H9 (cell line): ENCODE measurements around the gene PTGER3. TPM values are rescaled to one million over a fixed set of nuclear protein-coding genes. Genes with fewer than 3 reads are reported as not detected.

Experiments
- DNase-seq: peaks from one replicate; pipeline ENCODE4 v3.0.0-alpha.2; 2017
- H2AFZ ChIP-seq: one replicate; pipeline ENCODE4 v1.6.1; 2013; ENCODE audit warnings: mild to moderate bottlenecking, low read length, control low read depth, moderate library complexity
- H2AK5ac ChIP-seq: 2 replicates; pipeline ENCODE4 v1.6.1; 2013; ENCODE audit warnings: low read length, control low read depth, mixed read lengths; ENCODE audit not compliant: insufficient read length
- H2BK120ac ChIP-seq: one replicate; pipeline ENCODE4 v1.6.1; 2013; ENCODE audit warnings: low read depth, mild to moderate bottlenecking, low read length, control low read depth, inconsistent platforms; ENCODE audit not compliant: poor library complexity, severe bottlenecking
- H2BK12ac ChIP-seq: 2 replicates; pipeline ENCODE4 v1.6.1; 2013; ENCODE audit warnings: low read length, control low read depth, mixed read lengths, low read depth; ENCODE audit not compliant: insufficient read length
- H2BK15ac ChIP-seq: 2 replicates; pipeline ENCODE4 v1.6.1; 2013; ENCODE audit warnings: low read depth, low read length, control low read depth
- H2BK20ac ChIP-seq: one replicate; pipeline ENCODE4 v1.6.1; 2013; ENCODE audit warnings: low read depth, mild to moderate bottlenecking, low read length, control low read depth, inconsistent platforms; ENCODE audit not compliant: poor library complexity, severe bottlenecking
- H2BK5ac ChIP-seq: 2 replicates; pipeline ENCODE4 v1.6.1; 2013; ENCODE audit warnings: low read length, control low read depth, mixed read lengths; ENCODE audit not compliant: insufficient read length
- H3K14ac ChIP-seq: 2 replicates; pipeline ENCODE4 v1.6.1; 2013; ENCODE audit warnings: low read length, control low read depth; ENCODE audit not compliant: insufficient read depth
- H3K18ac ChIP-seq: 2 replicates; pipeline ENCODE4 v1.6.1; 2013; ENCODE audit warnings: low read depth, mild to moderate bottlenecking, mixed read lengths, low read length, control low read depth; ENCODE audit not compliant: insufficient read length
- H3K23ac ChIP-seq: 2 replicates; pipeline ENCODE4 v1.6.1; 2013; ENCODE audit warnings: low read length, control low read depth, mixed read lengths, low read depth; ENCODE audit not compliant: insufficient read length
- H3K23me2 ChIP-seq: 2 replicates; pipeline ENCODE4 v1.6.1; 2013; ENCODE audit warnings: low read depth, mild to moderate bottlenecking, mixed read lengths, low read length, control low read depth; ENCODE audit not compliant: insufficient read length, poor library complexity, severe bottlenecking
- H3K27ac ChIP-seq: 2 replicates; pipeline ENCODE4 v1.5.1; 2013; ENCODE audit warnings: low read length, control low read depth, mixed read lengths, low read depth; ENCODE audit not compliant: insufficient read length
- H3K27me3 ChIP-seq: 2 replicates; pipeline ENCODE4 v1.6.1; 2013; ENCODE audit warnings: low read length, control low read depth, inconsistent platforms; ENCODE audit not compliant: insufficient read depth
- H3K4ac ChIP-seq: 2 replicates; pipeline ENCODE4 v1.6.1; 2013; ENCODE audit warnings: low read depth, mild to moderate bottlenecking, control low read depth, inconsistent platforms, low read length, moderate library complexity
- H3K4me1 ChIP-seq: 2 replicates; pipeline ENCODE4 v1.6.1; 2013; ENCODE audit warnings: low read length, control low read depth, inconsistent platforms; ENCODE audit not compliant: insufficient read depth
- H3K4me2 ChIP-seq: 2 replicates; pipeline ENCODE4 v1.6.1; 2013; ENCODE audit warnings: low read length, control low read depth, mixed read lengths; ENCODE audit not compliant: insufficient read length, insufficient read depth
- H3K56ac ChIP-seq: 2 replicates; pipeline ENCODE4 v1.6.1; 2013; ENCODE audit warnings: low read depth, mild to moderate bottlenecking, mixed read lengths, low read length, control low read depth; ENCODE audit not compliant: insufficient read length
- H3K79me1 ChIP-seq: 2 replicates; pipeline ENCODE4 v1.6.1; 2013; ENCODE audit warnings: low read depth, mild to moderate bottlenecking, moderate library complexity, low read length, control low read depth, inconsistent platforms; ENCODE audit not compliant: insufficient read depth, poor library complexity, severe bottlenecking
- H3K79me2 ChIP-seq: 2 replicates; pipeline ENCODE4 v1.6.1; 2013; ENCODE audit warnings: low read length, control low read depth, inconsistent platforms; ENCODE audit not compliant: insufficient read depth
- H3K9ac ChIP-seq: 2 replicates; pipeline ENCODE4 v1.6.1; 2013; ENCODE audit warnings: low read length, control low read depth, mixed read lengths; ENCODE audit not compliant: insufficient read length; ENCODE audit errors: extremely low read depth
- H3K9me3 ChIP-seq: one replicate; pipeline ENCODE4 v1.6.1; 2013; ENCODE audit warnings: low read depth, low read length, inconsistent platforms; ENCODE audit not compliant: control insufficient read depth
- H3T11ph ChIP-seq: one replicate; pipeline ENCODE4 v1.6.1; 2013; ENCODE audit warnings: mild to moderate bottlenecking, low read length, control low read depth, inconsistent platforms
- H4K20me1 ChIP-seq: one replicate; pipeline ENCODE4 v1.6.1; 2013; ENCODE audit not compliant: control insufficient read depth, insufficient read length, insufficient read depth
- H4K5ac ChIP-seq: 2 replicates; pipeline ENCODE4 v1.6.1; 2013; ENCODE audit warnings: low read depth, mild to moderate bottlenecking, mixed read lengths, low read length, control low read depth; ENCODE audit not compliant: insufficient read length
- H4K8ac ChIP-seq: replicated peaks from 2 replicates; pipeline ENCODE4 v1.6.1; 2013; ENCODE audit warnings: low read length, control low read depth, mixed read lengths, low read depth; ENCODE audit not compliant: insufficient read length
- H4K91ac ChIP-seq: 2 replicates; pipeline ENCODE4 v1.6.1; 2013; ENCODE audit warnings: low read depth, mild to moderate bottlenecking, moderate library complexity, mixed read lengths, low read length, control low read depth; ENCODE audit not compliant: insufficient read length
- H3K27ac Mint-ChIP-seq, 3 experiments: 2 replicates in 2 of 3; 3 replicates in 1 of 3; pipeline ENCODE4 v1.8.0; 2020 to 2021; ENCODE audit warnings: mixed read lengths in 3 of 3, mild to moderate bottlenecking in 1 of 3, moderate library complexity in 1 of 3
- H3K27me3 Mint-ChIP-seq: 2 replicates; pipeline ENCODE4 v1.8.0; 2021; ENCODE audit warnings: low read depth, mild to moderate bottlenecking, moderate library complexity, mixed read lengths
- H3K36me3 Mint-ChIP-seq, 3 experiments: 2 replicates in 2 of 3; 3 replicates in 1 of 3; pipeline ENCODE4 v1.8.0; 2020 to 2021; ENCODE audit warnings: low read depth in 3 of 3, mixed read lengths in 3 of 3; ENCODE audit not compliant: insufficient read depth in 1 of 3
- H3K4me1 Mint-ChIP-seq, 2 experiments: 2 replicates each; pipeline ENCODE4 v1.8.0; 2020; ENCODE audit warnings: mixed read lengths in 2 of 2
- H3K4me3 Mint-ChIP-seq, 2 experiments: 2 replicates in 1 of 2; 3 replicates in 1 of 2; pipeline ENCODE4 v1.8.0; 2020 to 2021; ENCODE audit warnings: mild to moderate bottlenecking in 2 of 2, mixed read lengths in 2 of 2, moderate library complexity in 1 of 2
- H3K9me3 Mint-ChIP-seq, 2 experiments: 2 replicates in 1 of 2; 3 replicates in 1 of 2; pipeline ENCODE4 v1.8.0; 2020; ENCODE audit warnings: mild to moderate bottlenecking in 2 of 2, mixed read lengths in 2 of 2, moderate library complexity in 1 of 2
- CTCF ChIP-seq: fragments of 200-600 bp; sonication (generic); conservative IDR thresholded peaks from 3 replicates; pipeline ENCODE4 v1.8.0; 2021; ENCODE audit warnings: antibody characterized with exemption, mild to moderate bottlenecking
- WGBS: extraction: QIAGEN DNeasy Blood & Tissue Kit; methylation state at CpG from one replicate; pipeline ENCODE4 v1.1.7; 2013; ENCODE audit warnings: missing lambda C conversion rate, low lambda C conversion rate, mixed read lengths; ENCODE audit not compliant: insufficient read length; ENCODE audit errors: extremely low coverage; 5-methylcytosine and 5-hydroxymethylcytosine counted together
- total RNA-seq: library from RNA; stranded (reverse); gene quantifications from 2 replicates; pipeline ENCODE4 v1.2.1, GENCODE V29; 2021

Gene PTGER3
- total RNA-seq, 1 experiment from 2014 or later: 0.26 TPM

- Histone ChIP-seq H2BK120ac (no peak overlapping the region), H3K14ac (no peak overlapping the region), H3K9me3 (no peaks in the 10 kb centered on the region), H4K91ac (no peak overlapping the region), H4K5ac (no peak overlapping the region), H4K8ac (no peak overlapping the region), H2BK15ac (no peak overlapping the region), H3K27me3 (no peaks in the 10 kb centered on the region), H3K4me1 (no peaks in the 10 kb centered on the region), H2AFZ (no peak overlapping the region), H3K56ac (no peak overlapping the region), H3K27ac (no peak overlapping the region), H2BK5ac (no peak overlapping the region), H3K4ac (no peak overlapping the region), H3K18ac (no peak overlapping the region), H4K20me1 (no peaks in the 10 kb centered on the region), H3K79me1 (no peaks in the 10 kb centered on the region), H3K23ac (no peak overlapping the region), H2BK20ac (no peak overlapping the region), H3K9ac (no peak overlapping the region), H3K79me2 (no peaks in the 10 kb centered on the region), H3K23me2 (no peaks in the 10 kb centered on the region), H2AK5ac (no peak overlapping the region), H3T11ph (no peak overlapping the region), H3K4me2 (no peak overlapping the region), H2BK12ac (no peak overlapping the region)
- WGBS: no CpG with 5 or more reads among the region's 4 CpGs
- Mint-ChIP-seq H3K4me3 (no peak overlapping the region), H3K27ac (no peak overlapping the region), H3K4me1 (no peaks in the 10 kb centered on the region), H3K36me3 (no peaks in the 10 kb centered on the region), H3K27me3 (no peaks in the 10 kb centered on the region), H3K9me3 (no peaks in the 10 kb centered on the region)
- no peak for DNase-seq
- TF ChIP-seq CTCF: no peak
Observed at GRCh38 chr1:70979313-70979712, 68.3 kb downstream of the PTGER3 start.
